ENCODE data around the gene SLC9A9.

SLC9A9 gene

DNA sequence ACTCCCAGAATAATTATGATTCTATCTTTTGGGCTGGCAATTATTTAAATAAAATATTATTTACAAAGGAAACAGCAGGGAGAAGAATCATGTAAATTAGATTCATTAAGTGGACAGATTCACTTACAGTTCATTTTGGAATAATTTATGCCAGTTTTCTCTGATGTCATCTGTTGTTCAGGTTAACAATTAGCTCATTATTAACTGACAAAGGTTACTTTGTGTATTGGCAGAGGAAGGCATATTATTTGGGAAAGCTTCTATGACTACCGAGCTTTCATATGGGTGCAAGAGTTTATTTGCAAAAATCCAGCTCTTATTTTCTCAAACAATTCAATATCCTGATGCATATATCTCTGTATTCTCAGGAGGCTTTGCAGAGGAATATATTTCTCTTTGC is 504.3 kb downstream of the SLC9A9 start:
- no peak for DNase-seq

DNA sequence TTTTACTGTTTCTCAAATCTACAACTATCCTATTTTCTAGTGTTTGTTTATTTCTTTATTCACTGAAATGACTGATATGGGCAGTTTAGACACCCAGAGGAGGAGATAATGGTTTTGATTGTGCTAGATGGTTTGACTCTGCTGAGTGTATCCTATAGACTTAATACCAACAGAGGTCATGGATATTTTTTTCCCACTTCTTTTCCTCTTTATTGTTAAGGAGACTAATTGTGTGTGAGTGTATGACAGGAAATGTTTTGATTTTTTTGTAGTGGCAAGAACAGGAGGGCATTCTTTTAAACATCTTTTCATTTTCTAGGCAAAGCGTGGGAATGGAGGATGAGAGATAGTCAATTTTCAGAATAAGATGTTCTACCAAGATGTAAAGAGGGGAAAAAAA is 505.2 kb downstream of the SLC9A9 start:
- no peak for DNase-seq

DNA sequence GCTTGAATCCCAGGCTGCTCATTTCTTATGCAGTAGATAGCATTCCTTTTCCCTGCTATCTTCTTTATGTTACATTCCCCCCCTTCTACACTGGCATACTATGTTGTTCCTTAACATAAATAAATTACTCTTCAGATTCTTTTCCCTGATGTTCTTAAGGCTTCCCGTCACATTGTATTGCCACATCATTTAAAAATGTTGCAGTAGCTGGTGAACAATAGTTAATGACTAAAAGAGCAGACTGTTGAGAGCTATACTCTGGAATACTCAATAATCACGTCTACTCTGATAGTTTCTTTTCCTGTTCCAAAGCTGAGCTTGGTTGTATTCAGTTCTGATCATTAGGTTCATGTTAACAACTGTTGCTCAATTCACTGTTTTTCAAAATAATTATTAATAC is 508.8 kb downstream of the SLC9A9 start:
- DNase-seq, result no peak

DNA sequence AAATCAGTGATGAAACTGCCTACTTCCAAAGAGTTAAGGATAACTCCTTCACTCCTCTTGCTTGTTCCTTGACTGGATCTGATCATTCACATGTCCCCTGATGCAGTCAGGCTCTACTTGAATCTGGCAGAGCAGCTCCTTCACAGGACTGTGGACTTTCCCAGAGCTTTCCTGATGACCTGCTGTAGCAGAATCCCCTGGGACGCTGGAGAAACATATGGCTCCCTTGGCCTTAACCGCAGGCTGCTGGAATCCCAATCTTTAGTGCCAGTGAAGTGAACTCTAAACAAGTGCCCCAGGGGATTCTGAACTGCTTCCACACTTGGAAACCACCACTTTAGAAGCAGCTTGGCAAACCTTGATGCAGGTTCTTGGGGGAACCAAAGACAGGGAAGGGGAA is 510.9 kb downstream of the SLC9A9 start:
- no peak for DNase-seq

DNA sequence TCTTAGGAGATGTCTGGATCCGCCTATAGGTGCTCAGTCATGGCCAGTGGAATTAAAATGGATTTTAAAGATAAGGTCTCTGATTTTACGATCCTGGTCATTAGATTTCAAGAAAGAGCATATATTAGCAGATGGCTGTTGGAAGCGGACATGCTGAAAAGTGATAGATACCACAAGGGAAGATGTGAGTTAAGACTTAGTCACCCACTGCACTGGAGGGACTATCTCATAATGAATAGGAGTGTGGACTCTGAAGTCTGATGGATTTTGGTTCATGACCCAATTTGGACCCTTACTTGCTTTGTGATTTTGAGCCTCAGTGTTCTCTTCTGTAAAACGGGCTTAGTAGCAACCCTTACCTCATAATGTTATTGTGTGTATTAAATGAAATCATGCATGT is 514.0 kb downstream of the SLC9A9 start:
- DNase-seq, result no peak

- DNase-seq, result no peak
These were observed 514.9 kb downstream of the SLC9A9 start for GRCh38 chr3:143333367-143333766.

DNA sequence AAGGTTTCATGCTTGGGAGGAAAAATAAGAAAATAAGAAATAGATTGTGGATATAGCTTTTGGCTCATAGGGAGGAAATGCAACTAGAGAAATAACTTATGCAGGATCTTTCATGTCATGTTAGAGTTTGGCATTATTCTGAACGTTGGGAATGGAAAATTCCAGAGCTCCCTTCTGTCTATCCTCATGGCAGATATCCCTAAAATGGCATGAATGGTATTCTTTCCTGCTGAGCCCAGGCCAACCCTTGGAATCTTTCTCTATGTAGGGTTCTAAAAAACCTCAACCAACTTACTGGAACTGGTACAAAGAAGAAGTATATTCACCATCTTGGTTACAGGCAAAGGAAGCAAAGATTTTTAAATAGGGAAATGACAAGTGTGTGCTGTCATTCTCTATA is 516.2 kb downstream of the SLC9A9 start:
- no peak for DNase-seq

GRCh38 chr3:143331350-143331749 is 516.9 kb downstream of the SLC9A9 start:
- DNase-seq, result no peak

GRCh38 chr3:143330296-143330868 is 517.9 kb downstream of the SLC9A9 start:
- no peak for DNase-seq

DNA sequence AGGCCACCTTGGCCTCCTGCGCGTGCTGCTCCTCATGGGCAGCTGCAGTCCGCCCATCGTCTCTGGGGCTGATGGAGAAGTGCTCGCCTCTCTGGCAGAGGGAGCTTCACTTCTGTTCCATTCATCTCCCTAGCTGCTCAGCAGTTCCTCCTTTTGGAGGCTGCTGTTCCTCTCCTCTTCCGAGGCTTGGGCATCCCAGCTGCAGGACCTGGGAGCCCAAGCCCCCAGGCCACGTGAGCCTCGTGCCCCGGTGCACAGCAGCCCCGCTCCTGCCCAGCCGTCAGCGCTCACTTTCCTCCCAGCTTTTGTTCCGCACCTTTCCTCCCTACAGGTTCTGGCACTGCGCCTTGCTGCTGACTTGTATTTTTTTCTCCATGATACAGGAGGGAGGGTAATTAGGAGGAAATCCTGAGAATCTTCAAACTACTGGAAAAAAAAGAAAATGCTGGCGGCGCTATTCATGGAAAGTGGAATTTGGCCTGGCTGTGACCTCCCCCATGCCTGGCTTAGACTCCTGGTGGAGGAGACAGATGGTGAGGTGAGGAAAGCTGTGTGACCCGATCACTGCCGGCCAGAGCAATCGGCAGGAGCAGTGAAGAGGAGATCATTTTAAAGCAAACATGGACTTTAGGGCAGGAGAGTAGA is 518.6 kb downstream of the SLC9A9 start:
- DNase-seq, result no peak

DNA sequence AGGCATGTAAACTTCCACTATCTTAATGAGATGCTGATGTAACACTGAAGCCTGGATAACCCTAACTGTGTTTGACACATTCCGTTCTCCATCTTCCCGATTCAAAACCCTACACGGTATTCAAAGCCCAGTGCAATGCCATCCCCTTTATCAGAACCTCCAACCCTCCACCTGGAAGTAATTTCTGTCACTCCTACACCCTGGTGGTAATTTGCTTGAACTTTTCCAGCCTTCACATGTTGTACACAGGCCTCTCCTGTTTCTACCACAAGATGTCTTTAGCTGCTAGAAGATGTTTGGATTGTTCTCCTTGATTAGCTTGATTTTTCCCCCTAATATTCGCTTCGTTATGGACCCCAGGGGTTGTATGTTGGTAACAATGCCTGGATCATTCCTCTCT is 519.8 kb downstream of the SLC9A9 start:
- no peak for DNase-seq

DNA sequence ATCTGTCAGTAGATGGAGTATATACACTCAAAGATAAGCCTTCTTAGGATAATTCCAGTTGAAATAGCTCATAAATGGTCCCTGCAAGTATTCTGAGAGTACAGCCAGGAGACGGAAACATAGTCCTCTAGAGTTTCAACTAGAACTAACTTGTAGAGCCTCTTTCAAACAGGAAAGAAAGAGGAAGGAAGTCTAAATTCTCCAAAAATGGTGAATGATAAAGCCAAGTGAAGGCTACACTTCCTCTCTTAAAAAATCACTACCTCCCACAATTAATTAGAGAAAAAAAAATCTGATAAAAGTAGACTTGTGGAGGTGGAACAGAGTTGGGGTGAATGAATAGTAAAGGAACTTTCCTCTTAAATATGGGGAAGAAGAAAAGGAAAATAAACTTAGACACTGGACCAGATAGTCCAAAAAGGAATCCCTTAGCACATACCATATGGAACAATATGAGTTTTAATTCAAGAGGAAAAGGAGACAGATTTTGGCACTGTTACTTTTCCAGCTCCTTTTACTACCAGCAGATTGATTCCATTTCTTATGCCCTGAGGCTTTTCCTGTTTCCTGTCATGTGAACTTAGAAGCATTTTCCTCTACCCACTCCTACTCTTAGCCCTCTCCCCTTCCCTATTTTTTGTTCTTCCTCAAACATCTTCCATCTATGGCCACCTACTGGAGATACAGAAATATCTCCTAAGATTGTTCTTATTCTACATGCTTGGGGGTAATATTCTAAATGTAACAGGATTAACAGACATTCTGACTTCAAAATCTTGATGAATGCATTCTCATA is 521.1 kb downstream of the SLC9A9 start:
- DNase-seq, result no peak

DNA sequence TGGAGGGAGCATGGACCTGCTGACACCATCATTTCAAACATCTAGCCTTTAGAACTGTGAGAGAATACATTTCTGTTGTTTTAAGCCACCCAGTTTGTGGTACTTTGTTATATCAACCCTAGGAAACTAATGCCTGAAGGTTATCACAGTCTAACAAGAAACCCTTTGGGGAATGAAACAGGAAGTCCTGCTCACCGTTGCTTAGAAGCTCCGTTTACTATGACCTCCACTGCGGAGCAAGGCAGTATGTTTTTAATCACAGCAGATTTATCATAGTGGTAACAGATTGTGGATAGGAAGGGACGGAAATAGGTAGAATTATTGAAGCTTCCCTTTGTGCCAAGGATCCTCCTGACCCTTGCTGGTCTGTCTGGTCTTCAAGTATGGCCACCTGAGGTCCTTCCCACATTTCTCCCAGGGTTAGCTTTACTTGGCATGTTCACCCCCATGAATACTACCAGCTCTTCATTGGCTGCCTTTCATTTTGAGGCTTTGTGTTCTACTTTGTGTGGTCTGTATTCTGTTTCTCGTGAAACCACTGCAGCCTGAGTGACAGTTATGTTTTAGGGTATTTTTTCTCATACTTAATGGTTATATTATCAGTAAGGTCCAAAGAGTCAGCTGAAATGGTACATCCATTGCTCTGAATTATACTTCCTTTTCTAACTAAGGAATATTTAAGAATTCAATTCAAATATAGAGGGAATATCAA is 527.1 kb downstream of the SLC9A9 start:
- DNase-seq, result no peak

DNA sequence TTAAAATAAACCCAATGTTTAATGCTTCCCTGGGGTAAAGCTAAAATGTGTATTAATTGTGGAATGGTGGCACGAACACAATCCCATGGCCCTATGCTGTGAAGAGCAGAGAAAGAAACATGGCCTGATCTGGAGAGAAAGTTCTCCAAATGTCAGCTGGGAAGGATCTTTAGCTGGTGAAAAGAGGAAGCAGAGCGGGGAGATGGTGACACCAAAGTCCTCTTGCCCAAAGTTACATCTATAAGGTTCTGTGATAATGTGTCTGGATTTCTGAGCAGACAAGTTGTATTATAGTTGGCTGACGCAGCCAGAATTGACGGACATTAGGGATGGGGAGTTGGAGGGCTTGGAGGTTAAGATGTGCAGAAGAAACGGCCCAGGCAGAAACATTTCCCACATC is 532.5 kb downstream of the SLC9A9 start:
- no peak for DNase-seq

DNA sequence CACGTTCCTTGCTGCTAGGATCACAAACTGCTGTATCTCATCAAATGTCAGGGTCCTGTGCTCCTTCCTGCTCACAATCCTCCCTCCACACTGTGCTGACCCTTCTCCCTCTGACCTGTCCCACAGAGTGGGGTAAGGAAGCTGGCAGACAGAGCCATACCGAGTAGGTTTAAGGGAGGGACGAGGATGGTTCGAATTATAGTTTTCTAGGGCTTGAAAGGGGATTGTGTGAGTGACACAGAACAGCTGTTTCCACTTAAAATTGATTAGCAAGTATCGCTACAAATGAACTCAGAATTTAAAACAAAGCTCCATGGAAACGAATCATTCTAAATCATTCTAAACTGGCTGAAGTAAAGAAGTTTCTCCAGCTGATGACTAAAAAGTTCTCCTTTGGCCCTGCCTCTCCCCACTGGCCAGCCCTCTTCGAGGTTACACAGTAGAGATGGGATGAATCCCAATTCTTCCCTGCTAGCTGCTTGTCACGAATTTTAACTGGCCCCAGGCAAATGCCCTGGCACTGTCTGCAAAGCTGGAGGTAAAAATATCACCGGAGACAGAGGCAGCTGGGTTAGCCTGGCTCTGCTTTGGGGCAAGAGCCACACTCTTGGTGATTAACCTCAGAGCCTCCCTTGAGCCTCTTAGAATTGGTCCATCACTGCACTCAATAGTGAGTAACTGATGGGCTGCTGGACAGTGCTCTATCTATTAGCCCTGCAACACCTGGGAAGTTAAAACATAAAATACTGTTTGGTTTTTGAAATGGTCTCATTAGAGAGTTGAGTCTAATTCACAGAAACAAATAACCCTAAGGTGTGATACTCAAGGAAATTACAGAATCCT is 533.8 kb downstream of the SLC9A9 start:
- DNase-seq, result no peak

DNA sequence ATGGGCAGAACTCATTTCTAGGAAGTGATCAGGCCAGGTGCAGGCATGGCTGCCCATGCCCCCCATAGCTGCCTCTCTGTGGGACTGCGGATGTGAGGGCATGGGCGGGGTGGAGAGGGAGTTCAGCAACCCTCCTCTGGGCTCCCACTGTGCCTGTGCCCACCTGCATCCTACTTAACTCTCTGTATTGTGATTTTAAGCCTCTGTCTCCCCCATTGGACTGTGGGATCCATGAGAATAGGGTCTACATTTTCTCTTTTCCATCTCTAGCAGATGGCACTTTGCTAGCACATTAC is 534.4 kb downstream of the SLC9A9 start:
- DNase-seq, result no peak

- no peak for DNase-seq
These were observed 535.0 kb downstream of the SLC9A9 start for GRCh38 chr3:143313025-143313892.

GRCh38 chr3:143311096-143311495 is 537.2 kb downstream of the SLC9A9 start:
- no peak for DNase-seq

DNA sequence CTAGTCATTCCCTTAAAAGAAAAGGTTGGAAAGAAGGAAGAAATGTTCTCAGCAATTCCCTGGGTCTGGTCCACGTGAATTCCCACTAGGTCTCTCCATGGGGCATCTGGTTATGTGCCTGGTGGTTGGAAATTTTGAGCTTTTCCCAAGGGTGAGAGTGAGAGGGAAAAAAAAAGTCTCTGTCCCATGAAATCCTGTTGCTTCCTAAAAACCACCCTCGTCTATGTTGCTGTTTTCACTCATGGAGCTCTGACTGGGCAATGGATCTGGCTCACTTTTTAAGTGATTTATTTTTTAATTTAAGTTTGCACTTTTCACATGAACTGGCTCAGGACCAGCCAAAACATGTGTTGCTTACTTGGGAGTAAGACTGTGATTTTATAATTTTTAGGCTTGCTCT is 538.6 kb downstream of the SLC9A9 start:
- DNase-seq, result no peak

DNA sequence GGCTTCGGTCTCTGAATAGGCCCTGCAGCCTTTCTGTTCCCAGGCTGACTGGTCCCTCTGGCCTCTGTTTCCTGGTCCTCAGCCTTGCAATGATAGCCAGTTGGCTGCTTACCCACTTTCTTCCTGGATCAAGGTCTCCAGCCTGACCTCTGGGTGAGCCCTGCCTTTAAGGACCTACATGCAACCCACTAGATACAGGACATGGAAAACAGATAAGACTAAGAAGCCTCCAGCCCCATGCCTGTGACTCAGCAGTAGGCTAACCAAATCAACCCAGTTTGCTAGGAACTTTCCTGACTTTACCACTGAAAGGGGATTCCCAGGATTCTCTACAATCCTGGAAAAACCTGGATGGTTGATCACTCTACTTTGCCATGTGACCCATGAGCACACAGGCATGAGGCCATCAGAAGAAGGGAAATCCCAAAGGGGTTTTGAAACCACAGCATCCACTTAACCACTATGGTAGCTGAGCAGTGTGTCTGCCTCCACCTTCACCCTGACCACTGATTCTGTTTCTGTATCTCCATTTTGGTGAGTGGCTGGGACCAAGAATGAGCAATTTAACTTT is 540.6 kb downstream of the SLC9A9 start:
- no peak for DNase-seq

- no peak for DNase-seq
These were observed 541.9 kb downstream of the SLC9A9 start for GRCh38 chr3:143306407-143306806.

Data from activated effector memory CD4-positive, alpha-beta T cell treated with Interleukin-2 at 50 U/mL for 16 hours (primary cell).